ENCODE data around the gene PLOD2. TPM values are rescaled to one million over a fixed set of nuclear protein-coding genes. Genes with fewer than 3 reads are reported as not detected.

Gene PLOD2
- total RNA-seq, 1 donor from 2014 or later: 28.0 TPM

DNA sequence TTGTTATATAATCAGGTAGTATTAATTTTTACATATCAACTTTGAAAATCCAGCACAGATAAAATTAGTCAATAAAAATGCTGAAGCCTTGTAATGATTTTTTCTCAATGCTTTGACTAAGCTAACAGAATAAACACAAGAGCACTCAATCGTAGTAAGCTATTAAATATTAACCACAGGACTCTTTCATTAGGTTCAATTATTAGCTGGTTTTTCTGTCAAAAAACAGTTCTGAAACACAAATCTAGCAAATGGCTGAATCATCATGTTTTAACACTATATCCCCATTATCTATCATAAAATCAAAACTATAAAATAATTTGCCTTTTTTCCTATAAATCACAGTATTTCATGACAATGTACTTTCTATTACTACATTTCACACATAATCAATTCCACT, 69.6 kb downstream of the PLOD2 start:
- H3K36me3 Mint-ChIP-seq (ENCODE audit: low read depth, unreplicated experiment): peaks cover 3% of the 10 kb centered on the region
- no peak overlapping the region for H3K4me3 Mint-ChIP-seq (ENCODE audit: unreplicated experiment)
- TF ChIP-seq, protein P1, sequence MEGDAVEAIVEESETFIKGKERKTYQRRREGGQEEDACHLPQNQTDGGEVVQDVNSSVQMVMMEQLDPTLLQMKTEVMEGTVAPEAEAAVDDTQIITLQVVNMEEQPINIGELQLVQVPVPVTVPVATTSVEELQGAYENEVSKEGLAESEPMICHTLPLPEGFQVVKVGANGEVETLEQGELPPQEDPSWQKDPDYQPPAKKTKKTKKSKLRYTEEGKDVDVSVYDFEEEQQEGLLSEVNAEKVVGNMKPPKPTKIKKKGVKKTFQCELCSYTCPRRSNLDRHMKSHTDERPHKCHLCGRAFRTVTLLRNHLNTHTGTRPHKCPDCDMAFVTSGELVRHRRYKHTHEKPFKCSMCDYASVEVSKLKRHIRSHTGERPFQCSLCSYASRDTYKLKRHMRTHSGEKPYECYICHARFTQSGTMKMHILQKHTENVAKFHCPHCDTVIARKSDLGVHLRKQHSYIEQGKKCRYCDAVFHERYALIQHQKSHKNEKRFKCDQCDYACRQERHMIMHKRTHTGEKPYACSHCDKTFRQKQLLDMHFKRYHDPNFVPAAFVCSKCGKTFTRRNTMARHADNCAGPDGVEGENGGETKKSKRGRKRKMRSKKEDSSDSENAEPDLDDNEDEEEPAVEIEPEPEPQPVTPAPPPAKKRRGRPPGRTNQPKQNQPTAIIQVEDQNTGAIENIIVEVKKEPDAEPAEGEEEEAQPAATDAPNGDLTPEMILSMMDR (IDR thresholded peaks at IDR 0.05; ENCODE audit: unreplicated experiment): no peak
- no peak for DNase-seq (ENCODE audit: low spot score)
- peaks cover 2% of the 10 kb centered on the region for H3K27me3 Mint-ChIP-seq (ENCODE audit: unreplicated experiment)
- H3K27ac Mint-ChIP-seq (ENCODE audit: unreplicated experiment): no peak overlapping the region
- H3K4me1 Mint-ChIP-seq (ENCODE audit: unreplicated experiment): no peaks in the 10 kb centered on the region
- peaks cover 6% of the 10 kb centered on the region for H3K9me3 Mint-ChIP-seq (ENCODE audit: unreplicated experiment)

DNA sequence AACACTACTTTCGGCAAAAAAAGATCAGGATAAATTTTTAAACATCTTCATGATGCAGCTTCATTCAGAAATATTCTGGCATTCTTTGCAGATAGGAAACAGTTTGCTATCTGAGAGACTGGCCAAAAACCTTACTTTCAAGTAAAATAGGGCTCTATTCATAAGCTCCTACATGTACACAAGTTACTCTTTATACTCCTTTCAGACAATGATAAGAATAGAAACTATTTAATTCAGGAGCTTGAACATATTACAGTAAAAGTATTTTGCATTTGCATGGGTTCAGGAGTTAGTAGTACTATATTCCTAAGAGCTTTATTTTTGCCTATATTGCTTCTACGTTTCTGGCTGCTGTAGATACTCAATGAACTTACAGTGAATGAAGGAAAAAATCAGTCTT, 70.5 kb downstream of the PLOD2 start:
- Mint-ChIP-seq H3K9me3 (ENCODE audit: unreplicated experiment) (peaks cover 6% of the 10 kb centered on the region), H3K27me3 (ENCODE audit: unreplicated experiment) (peaks cover 2% of the 10 kb centered on the region), H3K27ac (ENCODE audit: unreplicated experiment) (no peak overlapping the region), H3K36me3 (ENCODE audit: low read depth, unreplicated experiment) (peaks cover 3% of the 10 kb centered on the region), H3K4me3 (ENCODE audit: unreplicated experiment) (no peak overlapping the region), H3K4me1 (ENCODE audit: unreplicated experiment) (no peaks in the 10 kb centered on the region)
- DNase-seq (ENCODE audit: low spot score): no peak
- TF ChIP-seq, protein P1 (IDR thresholded peaks at IDR 0.05; ENCODE audit: unreplicated experiment): no peak

DNA sequence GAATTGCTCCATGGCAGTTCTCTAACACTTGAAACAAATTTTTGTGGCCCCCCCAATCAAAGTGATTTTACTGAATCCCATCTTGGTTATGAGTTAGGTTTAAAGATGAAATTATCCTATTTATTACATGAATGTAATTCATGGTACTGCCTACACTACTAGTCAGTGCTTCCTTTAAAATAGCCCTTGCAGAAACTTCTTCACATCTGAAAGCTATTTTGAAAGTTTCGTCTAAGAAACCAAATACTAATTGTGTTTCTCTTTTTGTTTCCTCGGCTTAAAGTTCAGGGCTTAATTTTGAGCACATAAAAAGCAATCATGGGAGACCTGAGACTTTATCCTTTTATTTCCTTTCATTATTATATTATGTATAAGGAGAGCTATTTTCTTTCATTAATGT, 72.1 kb downstream of the PLOD2 start:
- H3K4me1 Mint-ChIP-seq (ENCODE audit: unreplicated experiment): no peaks in the 10 kb centered on the region
- H3K27me3 Mint-ChIP-seq (ENCODE audit: unreplicated experiment): peaks cover 2% of the 10 kb centered on the region
- no peak overlapping the region for H3K27ac Mint-ChIP-seq (ENCODE audit: unreplicated experiment)
- no peak overlapping the region for H3K4me3 Mint-ChIP-seq (ENCODE audit: unreplicated experiment)
- H3K9me3 Mint-ChIP-seq (ENCODE audit: unreplicated experiment): no peaks in the 10 kb centered on the region
- DNase-seq (ENCODE audit: low spot score): no peak
- TF ChIP-seq, protein P1 (IDR thresholded peaks at IDR 0.05; ENCODE audit: unreplicated experiment): no peak
- no peaks in the 10 kb centered on the region for H3K36me3 Mint-ChIP-seq (ENCODE audit: low read depth, unreplicated experiment)

DNA sequence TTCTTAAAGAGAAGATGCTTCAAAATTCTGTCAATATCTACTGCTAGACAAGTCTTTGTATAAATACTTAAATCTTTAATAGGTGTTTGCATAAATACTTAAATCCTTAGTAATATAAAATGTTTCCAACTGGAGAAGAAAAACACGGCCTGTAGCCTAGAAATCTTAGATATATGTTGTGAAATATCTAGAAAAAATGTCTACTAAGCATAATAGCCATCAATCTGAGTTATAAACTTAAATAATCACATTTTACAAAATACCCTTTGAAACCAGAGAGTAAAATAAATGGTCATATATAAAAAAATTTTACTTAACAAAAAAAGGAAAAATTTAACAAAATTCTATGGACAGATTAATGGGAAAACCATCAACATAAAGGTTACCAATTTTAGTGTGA, 73.9 kb downstream of the PLOD2 start:
- no peaks in the 10 kb centered on the region for H3K36me3 Mint-ChIP-seq (ENCODE audit: low read depth, unreplicated experiment)
- no peaks in the 10 kb centered on the region for H3K9me3 Mint-ChIP-seq (ENCODE audit: unreplicated experiment)
- no peaks in the 10 kb centered on the region for H3K27me3 Mint-ChIP-seq (ENCODE audit: unreplicated experiment)
- no peaks in the 10 kb centered on the region for H3K4me1 Mint-ChIP-seq (ENCODE audit: unreplicated experiment)
- DNase-seq (ENCODE audit: low spot score): no peak
- H3K27ac Mint-ChIP-seq (ENCODE audit: unreplicated experiment): no peak overlapping the region
- no peak overlapping the region for H3K4me3 Mint-ChIP-seq (ENCODE audit: unreplicated experiment)
- TF ChIP-seq, protein P1 (IDR thresholded peaks at IDR 0.05; ENCODE audit: unreplicated experiment): no peak

DNA sequence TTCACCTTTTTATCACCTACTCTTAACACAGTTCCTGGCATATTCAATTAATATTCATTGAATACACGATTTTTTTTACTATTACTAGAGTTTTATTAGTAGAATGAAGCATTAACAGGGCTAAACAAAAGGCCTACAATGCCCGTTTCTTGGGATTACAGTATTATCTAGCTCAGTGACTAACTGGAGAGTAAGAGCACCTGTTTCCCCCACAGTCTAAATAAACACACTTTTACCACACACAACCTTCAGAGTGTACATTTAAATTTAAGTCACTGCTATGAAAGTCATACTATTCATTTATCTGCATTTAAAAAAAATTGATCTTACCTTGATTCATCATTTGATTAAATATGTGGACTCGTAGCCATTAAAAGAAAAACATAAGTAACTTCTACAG, 74.8 kb downstream of the PLOD2 start:
- DNase-seq (ENCODE audit: low spot score): no peak
- H3K27ac Mint-ChIP-seq (ENCODE audit: unreplicated experiment): no peak overlapping the region
- TF ChIP-seq, protein P1 (IDR thresholded peaks at IDR 0.05; ENCODE audit: unreplicated experiment): no peak
- no peaks in the 10 kb centered on the region for H3K9me3 Mint-ChIP-seq (ENCODE audit: unreplicated experiment)
- H3K27me3 Mint-ChIP-seq (ENCODE audit: unreplicated experiment): no peaks in the 10 kb centered on the region
- no peaks in the 10 kb centered on the region for H3K36me3 Mint-ChIP-seq (ENCODE audit: low read depth, unreplicated experiment)
- H3K4me1 Mint-ChIP-seq (ENCODE audit: unreplicated experiment): no peaks in the 10 kb centered on the region
- no peak overlapping the region for H3K4me3 Mint-ChIP-seq (ENCODE audit: unreplicated experiment)
